NCI-H1436 treated with DMSO at 0.1 percent for 48 hours (cell line): ENCODE data around the gene NREP.

Experiments used
- DNase-seq: peaks from one replicate; lab custom pipeline; 2025; lab: John Stamatoyannopoulos, UW

NREP gene

GRCh38 chr5:111765613-111766571 lies 8.9 kb upstream of the NREP start:
- DNase-seq, result no peak

GRCh38 chr5:111764019-111764418 lies 7.0 kb upstream of the NREP start:
- no peak for DNase-seq

DNA sequence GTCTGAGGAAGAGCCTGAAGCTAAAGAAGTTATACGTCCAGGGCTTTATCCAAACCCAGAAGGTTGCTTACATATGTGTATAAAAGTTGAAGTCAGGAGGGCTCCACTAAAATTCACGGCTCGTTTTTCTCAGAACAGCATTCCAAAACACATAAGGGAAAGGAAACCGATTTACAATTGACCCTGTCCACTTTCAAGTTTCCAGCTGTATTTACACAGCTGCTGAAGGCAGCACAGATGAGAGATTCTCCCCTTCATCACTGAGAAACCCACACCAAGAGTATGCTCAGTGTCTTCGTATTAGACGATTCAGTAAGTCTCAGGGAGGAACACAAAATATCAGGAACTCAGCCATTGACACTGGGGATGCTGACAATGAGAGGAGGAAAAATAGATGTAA lies 5.9 kb upstream of the NREP start:
- DNase-seq, result no peak

DNA sequence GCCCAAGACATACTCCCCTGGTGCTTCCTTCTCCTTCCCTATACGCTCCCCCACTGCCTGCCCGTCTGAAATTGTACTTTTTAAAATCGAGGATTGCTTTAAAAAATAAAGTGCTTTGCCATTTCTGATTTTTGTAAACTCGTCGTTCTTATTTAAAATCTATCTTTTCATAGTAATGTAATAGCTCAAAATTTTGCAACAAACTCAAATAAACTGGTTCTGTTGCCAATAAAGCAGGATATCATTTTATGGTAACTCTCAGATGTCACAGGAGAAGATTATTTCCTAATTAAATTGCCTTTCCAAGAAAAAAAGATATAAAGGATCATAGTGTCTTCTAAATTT lies 1.3 kb upstream of the NREP start:
- no peak for DNase-seq

GRCh38 chr5:111757355-111758283 lies 625 bp upstream of the NREP start:
- peak; percentile 72 for DNase-seq

GRCh38 chr5:111755942-111756381 lies 1.0 kb downstream of the NREP start:
- no peak for DNase-seq

GRCh38 chr5:111755345-111755941 lies 1.6 kb downstream of the NREP start:
- DNase-seq, result no peak

DNA sequence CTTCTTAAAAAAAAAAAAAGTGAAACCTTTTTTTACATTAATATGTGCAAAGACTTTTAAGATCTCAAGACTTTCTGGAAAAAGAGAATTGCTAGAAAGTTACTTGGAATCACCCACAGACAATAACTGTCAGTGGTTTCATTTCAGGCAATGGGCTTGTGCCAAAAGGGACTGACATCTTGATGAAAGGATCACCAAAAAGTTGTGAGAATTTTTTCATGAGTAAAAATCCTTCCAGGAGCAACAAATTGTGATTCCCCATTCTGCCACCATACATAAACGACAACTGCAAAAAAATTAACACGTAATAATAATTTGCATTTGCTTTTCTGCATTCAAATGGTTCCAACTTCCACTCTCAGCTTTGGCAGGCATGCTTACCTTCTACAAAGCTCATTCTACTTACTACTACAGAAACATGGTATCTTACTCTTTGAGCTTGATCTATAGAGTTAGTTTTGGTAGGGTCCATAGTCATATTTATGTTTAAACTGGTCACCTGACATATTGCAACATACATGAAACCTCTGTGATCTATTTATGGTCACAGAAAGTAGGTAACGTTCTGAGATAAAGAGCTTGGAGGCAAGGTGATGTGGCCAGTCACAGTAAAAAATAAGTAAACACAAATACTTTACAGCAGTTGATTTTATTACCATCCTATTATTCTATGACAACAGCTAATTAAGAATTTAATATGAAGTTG lies 3.0 kb downstream of the NREP start:
- DNase-seq, result no peak

- DNase-seq, result no peak
Observed at GRCh38 chr5:111752426-111752965, 4.5 kb downstream of the NREP start.

DNA sequence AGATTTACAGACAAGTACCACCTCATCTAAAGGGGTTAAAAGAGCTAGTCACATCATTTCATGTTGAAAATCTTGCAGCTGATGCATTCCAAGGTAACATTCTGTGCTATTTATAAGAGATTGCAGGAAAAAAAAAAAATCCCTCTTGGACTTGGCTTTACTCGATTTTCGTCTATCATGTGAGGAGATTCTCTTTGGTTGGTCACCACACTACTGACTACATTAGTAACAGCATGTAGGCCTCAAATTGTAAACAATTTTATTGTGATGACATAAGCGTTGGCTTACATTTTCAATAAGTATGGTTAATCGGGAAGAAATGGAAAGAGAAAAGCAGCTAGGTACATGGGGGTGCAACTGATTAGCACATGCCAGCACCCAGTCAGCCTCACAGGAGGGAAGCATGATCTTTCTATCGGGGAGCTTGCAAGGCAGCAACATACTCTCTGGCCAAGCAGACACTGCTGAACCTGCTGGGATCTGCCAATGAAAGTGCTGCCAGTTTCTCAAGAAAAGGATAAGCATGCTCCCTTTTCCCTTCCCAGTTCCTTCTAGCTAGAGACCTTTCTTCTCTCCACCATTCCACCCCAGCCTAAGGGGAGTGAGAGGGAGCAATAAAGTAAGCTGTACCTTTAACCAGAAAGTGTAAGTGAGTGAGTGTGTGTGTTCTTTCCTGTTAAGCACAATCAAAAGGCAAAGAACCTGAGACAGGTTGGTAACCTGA lies 7.5 kb downstream of the NREP start:
- no peak for DNase-seq

- no peak for DNase-seq
Observed at GRCh38 chr5:111748304-111748763, 8.7 kb downstream of the NREP start.

DNA sequence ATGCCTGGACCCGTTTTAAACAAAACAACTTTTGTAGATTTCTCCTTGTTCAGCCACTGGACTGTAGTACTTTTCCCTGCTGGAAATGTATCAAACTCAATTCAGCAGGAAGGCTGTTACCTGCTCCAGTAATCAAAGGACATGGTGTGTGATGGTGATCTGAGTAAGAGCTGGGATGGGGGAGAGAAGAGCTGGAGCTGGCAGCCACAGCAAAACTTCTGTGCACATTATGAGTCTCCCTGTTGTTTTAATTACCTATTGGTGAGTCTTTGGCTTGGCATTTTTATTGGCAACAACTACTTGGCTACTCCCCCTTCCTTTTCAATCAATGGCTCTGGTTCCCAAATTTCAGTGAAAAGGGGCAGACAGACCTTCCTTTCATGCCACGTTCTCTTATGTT lies 9.7 kb downstream of the NREP start:
- DNase-seq, result no peak

GRCh38 chr5:111746791-111747190 lies 10.2 kb downstream of the NREP start:
- DNase-seq, result no peak

DNA sequence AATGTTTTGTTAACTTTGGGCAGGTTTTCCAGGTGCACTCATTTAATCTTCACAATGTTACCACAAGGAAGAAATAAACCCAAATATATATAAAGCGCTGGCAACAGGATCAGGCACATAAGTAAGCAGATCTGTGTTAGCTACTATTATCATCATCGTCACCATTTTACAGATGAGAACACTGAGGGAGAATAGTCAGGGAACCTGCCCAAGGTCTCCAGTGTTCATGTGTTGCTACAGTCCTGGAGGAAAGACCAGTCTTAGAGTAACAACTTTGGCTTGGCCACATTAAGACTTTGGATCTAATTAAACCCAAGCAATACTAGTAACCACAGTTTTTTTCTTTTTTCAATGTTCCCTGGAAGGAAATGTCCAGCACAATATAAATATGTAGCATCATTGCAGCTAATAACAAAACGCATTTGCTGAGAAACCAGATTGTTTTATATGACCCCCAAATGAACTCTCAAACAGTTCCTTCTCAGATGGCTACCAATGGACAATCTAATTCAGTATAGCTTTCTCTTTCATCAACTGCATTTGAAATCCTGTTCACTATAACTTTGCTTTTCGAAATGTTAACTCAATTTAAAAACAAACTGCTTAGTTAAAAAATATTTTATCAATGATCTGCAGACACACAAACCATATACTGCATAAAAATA lies 11.8 kb downstream of the NREP start:
- DNase-seq, result no peak

DNA sequence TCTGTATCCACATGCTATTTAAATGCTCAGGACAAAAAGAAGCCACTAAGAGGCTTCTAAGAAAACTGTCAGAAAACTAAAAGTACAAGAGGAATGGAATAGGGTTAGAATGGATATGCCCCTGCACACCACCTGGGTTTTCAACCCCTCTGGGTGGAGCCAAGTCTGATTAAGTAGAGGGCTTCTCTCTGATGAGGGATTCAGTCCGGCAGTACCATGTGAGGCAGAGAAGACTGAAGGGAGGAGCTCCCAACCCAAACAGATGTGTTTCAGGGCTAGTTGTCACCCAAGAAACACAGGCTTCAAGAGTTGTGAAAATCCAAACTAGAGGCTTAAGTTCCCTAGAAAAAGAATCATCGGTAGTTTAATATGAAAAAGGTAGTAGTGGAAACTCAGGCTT lies 12.5 kb downstream of the NREP start:
- no peak for DNase-seq

GRCh38 chr5:111743988-111744387 lies 13.0 kb downstream of the NREP start:
- no peak for DNase-seq

- no peak for DNase-seq
Observed at GRCh38 chr5:111743512-111743911, 13.5 kb downstream of the NREP start.

DNA sequence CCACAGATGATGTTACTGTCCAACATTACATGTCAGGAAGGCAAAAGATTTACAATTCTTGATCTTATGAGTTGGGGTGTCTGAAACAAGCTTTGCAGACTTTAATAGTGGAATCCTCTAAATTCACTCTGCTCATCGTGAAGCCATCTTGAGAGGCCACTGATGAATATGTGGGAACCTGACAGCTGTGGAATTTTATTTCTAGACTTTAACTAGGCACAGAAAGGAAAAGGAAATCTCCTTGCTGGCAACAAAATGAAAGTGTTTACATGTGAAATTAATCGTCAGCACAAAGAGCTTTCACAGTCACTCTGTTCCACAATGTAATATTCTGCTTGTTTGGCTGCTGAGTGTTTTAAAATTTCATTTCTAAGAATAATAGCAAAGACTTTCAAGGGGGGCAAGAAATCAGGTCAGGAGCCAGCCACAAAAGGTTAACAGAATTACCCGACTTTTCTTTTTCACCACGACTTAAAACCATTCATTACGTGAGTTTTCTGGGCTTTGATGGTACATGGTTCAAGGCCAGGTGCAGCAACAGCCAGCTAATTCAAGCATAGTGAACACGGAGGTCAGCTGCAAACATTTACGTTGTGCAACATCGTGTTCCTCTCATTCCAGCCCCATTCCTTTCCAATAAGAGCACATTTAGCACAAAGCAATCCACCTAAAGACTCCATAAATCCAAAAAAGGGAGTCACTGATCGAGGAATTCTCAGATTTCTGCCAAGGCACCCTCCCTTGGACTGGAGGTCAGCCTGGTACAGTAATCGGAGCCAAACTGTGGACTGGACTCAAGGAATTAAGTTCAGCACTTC lies 14.6 kb downstream of the NREP start:
- DNase-seq, result no peak

- DNase-seq, result no peak
Observed at GRCh38 chr5:111741278-111741677, 15.7 kb downstream of the NREP start.
